Endodermal cell (in vitro differentiated cells): ENCODE results near the gene SDCCAG8. TPM values are rescaled to one million over a fixed set of nuclear protein-coding genes. Genes with fewer than 3 reads are reported as not detected.
A peak's percentile ranks its signal among the peaks of the same experiment; 100 is the strongest.

Source experiments
- DNase-seq: peaks from one replicate; pipeline ENCODE4 v3.0.0-alpha.2; 2017
- H3K27ac ChIP-seq: 2 replicates; pipeline ENCODE4 v1.5.1; 2013; ENCODE audit warnings: mild to moderate bottlenecking, low read depth, low read length, moderate library complexity
- H3K27me3 ChIP-seq: 2 replicates; pipeline ENCODE4 v1.6.1; 2013; ENCODE audit warnings: mild to moderate bottlenecking, low read length, moderate library complexity; ENCODE audit not compliant: insufficient read depth, control insufficient read depth, poor library complexity, severe bottlenecking
- H3K36me3 ChIP-seq: 2 replicates; pipeline ENCODE4 v1.7.0; 2013; ENCODE audit warnings: mild to moderate bottlenecking, low read length, moderate library complexity; ENCODE audit not compliant: control insufficient read depth, insufficient read depth
- H3K4me1 ChIP-seq: one replicate; pipeline ENCODE4 v1.7.0; 2013; ENCODE audit warnings: low read length; ENCODE audit not compliant: control insufficient read depth, insufficient read depth
- H3K4me3 ChIP-seq: 2 replicates; pipeline ENCODE4 v1.5.1; 2013; ENCODE audit warnings: mild to moderate bottlenecking, low read length, moderate library complexity
- H3K9ac ChIP-seq: 2 replicates; pipeline ENCODE4 v1.6.1; 2013; ENCODE audit warnings: mild to moderate bottlenecking, low read length, moderate library complexity; ENCODE audit not compliant: poor library complexity, severe bottlenecking; ENCODE audit errors: extremely low read depth
- H3K9me3 ChIP-seq: 2 replicates; pipeline ENCODE4 v1.6.1; 2013; ENCODE audit warnings: mild to moderate bottlenecking, low read length, moderate library complexity; ENCODE audit not compliant: control insufficient read depth
- H3K27ac Mint-ChIP-seq: 2 replicates; pipeline ENCODE4 v1.8.0; 2020; ENCODE audit warnings: mixed read lengths
- H3K27me3 Mint-ChIP-seq: 2 replicates; pipeline ENCODE4 v1.8.0; 2021; ENCODE audit warnings: mild to moderate bottlenecking, mixed read lengths; ENCODE audit not compliant: insufficient read depth
- H3K36me3 Mint-ChIP-seq: 2 replicates; pipeline ENCODE4 v1.8.0; 2020; ENCODE audit warnings: low read depth, mixed read lengths
- H3K4me1 Mint-ChIP-seq: 2 replicates; pipeline ENCODE4 v1.8.0; 2020; ENCODE audit warnings: mixed read lengths
- H3K4me3 Mint-ChIP-seq: 2 replicates; pipeline ENCODE4 v1.8.0; 2020; ENCODE audit warnings: mild to moderate bottlenecking, moderate library complexity, mixed read lengths
- H3K9me3 Mint-ChIP-seq: 2 replicates; pipeline ENCODE4 v1.8.0; 2020; ENCODE audit warnings: mild to moderate bottlenecking, mixed read lengths
- CTCF ChIP-seq: fragments of 200-600 bp; sonication (generic); conservative IDR thresholded peaks from 2 replicates; pipeline ENCODE4 v1.5.0; 2021; ENCODE audit warnings: antibody characterized with exemption, mild to moderate bottlenecking
- WGBS, 2 experiments: methylation state at CpG; one replicate each; pipeline versions ENCODE4 v1.1.5 to v1.1.7; 2013; ENCODE audit warnings: missing lambda C conversion rate in 2 of 2, mixed read lengths in 1 of 2; ENCODE audit not compliant: insufficient coverage in 1 of 2, insufficient read length in 1 of 2; 5-methylcytosine and 5-hydroxymethylcytosine counted together
- total RNA-seq, 2 donors: library from RNA; stranded (reverse); fragmentation: NEBNext Ultra II Directional in 1 of 2; extraction: Animal tissue kit (Norgen Biotek cat#: 25700) in 1 of 2; gene quantifications; 2 replicates in 1 of 2; 3 replicates in 1 of 2; pipeline ENCODE4 v1.2.1, GENCODE V29; 2021

SDCCAG8 gene
- total RNA-seq, 2 donors from 2014 or later, result 19.8 to 27.5 TPM

- no peaks in the 10 kb centered on the region for H3K27me3 Mint-ChIP-seq
- no peak for DNase-seq
- H3K4me1 ChIP-seq, result no peaks in the 10 kb centered on the region
- peaks cover 9% of the 10 kb centered on the region for H3K36me3 Mint-ChIP-seq
- H3K36me3 ChIP-seq, result no peaks in the 10 kb centered on the region
- peaks cover 15% of the 10 kb centered on the region for H3K4me1 Mint-ChIP-seq
- H3K9ac ChIP-seq, result no peak overlapping the region
- no peaks in the 10 kb centered on the region for H3K9me3 Mint-ChIP-seq
- WGBS, 2 experiments, result 92 to 93% methylated on average over 8 to 24 of the region's 24 CpGs
- H3K27me3 ChIP-seq, result no peaks in the 10 kb centered on the region
- peak overlapping the region; percentile 90 for H3K27ac ChIP-seq
- H3K4me3 Mint-ChIP-seq, result no peak overlapping the region
- H3K4me3 ChIP-seq, result no peak overlapping the region
- H3K27ac Mint-ChIP-seq, result no peak overlapping the region
- no peaks in the 10 kb centered on the region for H3K9me3 ChIP-seq
- no peak for TF ChIP-seq CTCF
These were observed 233.3 kb downstream of the SDCCAG8 start for GRCh38 chr1:243489158-243489527.

- H3K9me3 Mint-ChIP-seq, result no peaks in the 10 kb centered on the region
- H3K4me3 ChIP-seq, result no peak overlapping the region
- H3K36me3 ChIP-seq, result no peaks in the 10 kb centered on the region
- H3K9ac ChIP-seq, result no peak overlapping the region
- no peaks in the 10 kb centered on the region for H3K9me3 ChIP-seq
- peaks cover 9% of the 10 kb centered on the region for H3K36me3 Mint-ChIP-seq
- TF ChIP-seq CTCF, result no peak
- 68 to 80% methylated on average over 13 to 21 of the region's 21 CpGs for WGBS, 2 experiments
- H3K27me3 ChIP-seq, result no peaks in the 10 kb centered on the region
- H3K27ac ChIP-seq, result peak overlapping the region; percentile 90
- H3K27ac Mint-ChIP-seq, result peak overlapping the region; percentile 30
- peaks cover 17% of the 10 kb centered on the region for H3K4me1 Mint-ChIP-seq
- no peaks in the 10 kb centered on the region for H3K4me1 ChIP-seq
- DNase-seq, result no peak
- no peak overlapping the region for H3K4me3 Mint-ChIP-seq
- no peaks in the 10 kb centered on the region for H3K27me3 Mint-ChIP-seq
These were observed 234.1 kb downstream of the SDCCAG8 start for GRCh38 chr1:243489681-243490546.

- Mint-ChIP-seq H3K27me3 (no peaks in the 10 kb centered on the region), H3K36me3 (peaks cover 9% of the 10 kb centered on the region), H3K4me3 (no peak overlapping the region), H3K9me3 (no peaks in the 10 kb centered on the region), H3K4me1 (peaks cover 17% of the 10 kb centered on the region), H3K27ac (no peak overlapping the region)
- DNase-seq, result no peak
- no peak for TF ChIP-seq CTCF
- no peak overlapping the region for H3K4me3 ChIP-seq
- H3K9me3 ChIP-seq, result no peaks in the 10 kb centered on the region
- H3K27ac ChIP-seq, result peak overlapping the region; percentile 26
- no peaks in the 10 kb centered on the region for H3K4me1 ChIP-seq
- no peak overlapping the region for H3K9ac ChIP-seq
- no peaks in the 10 kb centered on the region for H3K36me3 ChIP-seq
- H3K27me3 ChIP-seq, result no peaks in the 10 kb centered on the region
- WGBS, 2 experiments, result 81 to 82% methylated on average over 7 to 8 of the region's 8 CpGs
These were observed 235.2 kb downstream of the SDCCAG8 start for GRCh38 chr1:243490748-243491686.
